Measurements from ENCODE around the gene SUZ12. TPM values are rescaled to one million over a fixed set of nuclear protein-coding genes. Genes with fewer than 3 reads are reported as not detected.
"Not testable (repeated sequence)": the region's sequence is repeated elsewhere in the genome, so short reads cannot be mapped to it uniquely, and the experiment has no call there.

SUZ12 gene
- total and polyA plus RNA-seq, 2 experiments from 2014 or later = 22.3 to 39.8 TPM

DNA sequence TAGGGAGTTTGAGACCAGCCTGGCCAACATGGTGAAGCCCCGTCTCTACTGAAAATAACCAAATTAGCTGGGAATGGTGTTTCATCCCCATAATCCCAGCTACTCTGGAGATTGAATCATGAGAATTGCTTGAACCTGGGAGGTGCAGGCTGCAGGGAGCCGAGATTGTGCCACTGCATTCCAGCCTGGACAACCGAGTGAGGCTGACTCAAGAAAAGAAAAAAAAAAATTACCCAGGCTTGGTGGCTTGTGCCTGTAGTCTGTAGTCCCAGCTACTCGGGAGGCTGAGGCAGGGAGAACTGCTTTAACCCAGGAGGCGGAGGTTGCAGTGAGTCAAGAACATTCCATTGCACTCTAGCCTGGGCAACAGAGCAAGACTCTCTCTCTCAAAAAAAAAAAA is 33.6 kb downstream of the SUZ12 start:
- H3K4me3 ChIP-seq; ATAC-seq; H3K4me3 Mint-ChIP-seq; H3F3A ChIP-seq (replicated peaks; ENCODE audit: low read depth); H2AFZ ChIP-seq; H3K27ac Mint-ChIP-seq; H3K9me2 ChIP-seq (ENCODE audit: insufficient read depth); DNase-seq (ENCODE audit: low spot score); H3K9me3 Mint-ChIP-seq; H4K20me1 ChIP-seq (replicated peaks; ENCODE audit: insufficient read depth); H3K27me3 Mint-ChIP-seq (ENCODE audit: insufficient read depth, low read depth, poor library complexity); H3K27me3 ChIP-seq (ENCODE audit: insufficient read depth); H3K4me2 ChIP-seq; H3K4me1 ChIP-seq (ENCODE audit: insufficient read depth); H3K4me1 Mint-ChIP-seq: not testable (repeated sequence)
- H3K79me2 ChIP-seq (replicated peaks; ENCODE audit: insufficient read depth) = peaks cover 15% of the 10 kb centered on the region; the same call in 1 of the 2 replicates
- peaks cover 17% of the 10 kb centered on the region; the same call in 1 of the 2 replicates for H3K36me3 ChIP-seq (ENCODE audit: insufficient read depth)
- peak overlapping the region; percentile 28; the same call in 1 of the 2 replicates for H3K27ac ChIP-seq (ENCODE audit: low read depth)
- H3K36me3 Mint-ChIP-seq (ENCODE audit: low read depth) = peaks cover 54% of the 10 kb centered on the region; the same call in 2 of the 3 replicates

DNA sequence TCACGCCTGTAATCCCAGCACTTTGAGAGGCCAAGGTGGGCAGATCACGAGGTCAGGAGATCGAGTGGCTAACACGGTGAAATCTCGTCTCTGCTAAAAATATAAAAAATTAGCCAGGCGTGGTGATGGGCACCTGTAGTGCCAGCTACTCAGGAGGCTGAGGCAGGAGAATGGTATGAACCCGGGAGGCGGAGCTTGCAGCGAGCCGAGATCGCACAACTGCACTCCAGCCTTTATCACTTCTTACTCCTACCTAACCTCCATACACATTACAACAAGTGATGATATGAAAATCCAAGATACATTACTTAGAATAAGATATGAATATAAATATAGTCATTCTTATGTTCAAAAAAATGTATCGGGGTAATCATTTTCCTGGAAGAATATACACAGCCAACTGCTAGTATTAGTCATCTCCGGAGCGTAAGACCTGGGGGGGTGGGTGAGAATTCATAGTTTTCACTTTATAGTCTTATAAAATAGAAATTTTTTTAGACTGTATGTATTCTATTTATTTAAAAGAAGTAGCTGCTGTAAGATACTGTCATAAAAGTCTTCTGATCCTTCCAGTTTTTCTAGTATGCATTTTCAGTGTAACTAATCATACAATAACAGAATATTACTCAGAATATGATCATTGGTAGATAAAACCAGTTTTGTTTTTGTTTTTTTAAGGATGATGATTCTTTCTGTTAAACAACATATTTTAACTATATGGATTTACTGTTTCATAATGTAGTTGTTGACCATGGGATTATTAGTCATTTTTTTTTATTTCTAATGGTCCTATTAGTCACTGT is 37.7 kb downstream of the SUZ12 start:
- not testable (repeated sequence) for H3K9me2 ChIP-seq (ENCODE audit: insufficient read depth); ATAC-seq; H3K4me3 Mint-ChIP-seq; H3K27ac Mint-ChIP-seq; H3K4me2 ChIP-seq; H3K9me3 Mint-ChIP-seq; H2AFZ ChIP-seq; H3K4me1 Mint-ChIP-seq; H4K20me1 ChIP-seq (replicated peaks; ENCODE audit: insufficient read depth); H3K27me3 Mint-ChIP-seq (ENCODE audit: insufficient read depth, low read depth, poor library complexity); H3K27ac ChIP-seq (ENCODE audit: low read depth); H3K4me3 ChIP-seq; H3K27me3 ChIP-seq (ENCODE audit: insufficient read depth); H3F3A ChIP-seq (replicated peaks; ENCODE audit: low read depth); H3K79me2 ChIP-seq (replicated peaks; ENCODE audit: insufficient read depth); H3K4me1 ChIP-seq (ENCODE audit: insufficient read depth); DNase-seq (ENCODE audit: low spot score)
- H3K36me3 Mint-ChIP-seq (ENCODE audit: low read depth) = peaks cover 46% of the 10 kb centered on the region
- H3K36me3 ChIP-seq (ENCODE audit: insufficient read depth) = peaks cover 26% of the 10 kb centered on the region; the same call in 1 of the 2 replicates

DNA sequence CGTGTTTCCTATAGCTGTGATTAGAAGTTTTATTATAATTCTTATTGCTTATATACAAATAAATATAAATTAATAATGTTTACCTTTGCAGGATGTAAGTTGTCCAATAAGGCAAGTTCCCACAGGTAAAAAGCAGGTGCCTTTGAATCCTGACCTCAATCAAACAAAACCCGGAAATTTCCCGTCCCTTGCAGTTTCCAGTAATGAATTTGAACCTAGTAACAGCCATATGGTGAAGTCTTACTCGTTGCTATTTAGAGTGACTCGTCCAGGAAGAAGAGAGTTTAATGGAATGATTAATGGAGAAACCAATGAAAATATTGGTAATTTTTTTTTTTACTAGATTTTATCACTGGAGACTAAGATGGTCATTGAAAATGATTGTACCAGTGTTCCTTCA is 38.6 kb downstream of the SUZ12 start:
- not testable (repeated sequence) for H3K4me1 Mint-ChIP-seq; H3K27ac ChIP-seq (ENCODE audit: low read depth); H3K4me2 ChIP-seq; H3K27ac Mint-ChIP-seq; H3K79me2 ChIP-seq (replicated peaks; ENCODE audit: insufficient read depth); H3K9me3 Mint-ChIP-seq; ATAC-seq; H3K27me3 Mint-ChIP-seq (ENCODE audit: insufficient read depth, low read depth, poor library complexity); H2AFZ ChIP-seq; H3K4me3 ChIP-seq; H3K4me3 Mint-ChIP-seq; H4K20me1 ChIP-seq (replicated peaks; ENCODE audit: insufficient read depth); H3F3A ChIP-seq (replicated peaks; ENCODE audit: low read depth); DNase-seq (ENCODE audit: low spot score); H3K4me1 ChIP-seq (ENCODE audit: insufficient read depth); H3K9me2 ChIP-seq (ENCODE audit: insufficient read depth); H3K27me3 ChIP-seq (ENCODE audit: insufficient read depth)
- peaks cover 49% of the 10 kb centered on the region for H3K36me3 Mint-ChIP-seq (ENCODE audit: low read depth)
- H3K36me3 ChIP-seq (ENCODE audit: insufficient read depth) = peaks cover 29% of the 10 kb centered on the region; the same call in 1 of the 2 replicates

DNA sequence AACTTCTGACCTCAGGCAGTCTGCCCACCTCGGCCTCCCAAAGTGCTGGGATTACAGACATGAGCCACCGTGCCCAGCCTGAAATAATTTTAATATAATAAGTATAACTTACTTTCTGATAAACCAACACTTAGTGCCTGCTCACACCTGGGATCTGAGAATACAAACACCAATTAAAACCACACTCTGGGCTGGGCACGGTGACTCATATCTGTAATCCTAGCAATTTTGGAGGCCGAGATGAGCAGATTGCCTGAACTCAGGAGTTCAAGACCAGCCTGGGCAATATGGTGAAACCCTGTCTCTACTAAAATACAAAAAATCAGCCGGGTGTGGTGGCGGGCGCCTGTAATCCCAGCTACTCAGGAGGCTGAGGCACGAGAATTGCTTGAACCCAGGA is 55.0 kb downstream of the SUZ12 start:
- H3K27ac Mint-ChIP-seq; H3K4me2 ChIP-seq; H3K27me3 Mint-ChIP-seq (ENCODE audit: insufficient read depth, low read depth, poor library complexity); H3K27ac ChIP-seq (ENCODE audit: low read depth); H3K9me3 Mint-ChIP-seq; H3K27me3 ChIP-seq (ENCODE audit: insufficient read depth); H3K4me3 Mint-ChIP-seq; H3K4me1 Mint-ChIP-seq; H2AFZ ChIP-seq; H3K4me1 ChIP-seq (ENCODE audit: insufficient read depth); DNase-seq (ENCODE audit: low spot score); H4K20me1 ChIP-seq (replicated peaks; ENCODE audit: insufficient read depth); ATAC-seq; H3K4me3 ChIP-seq; H3K9me2 ChIP-seq (ENCODE audit: insufficient read depth); H3K79me2 ChIP-seq (replicated peaks; ENCODE audit: insufficient read depth): not testable (repeated sequence)
- Histone ChIP-seq H3F3A (replicated peaks; ENCODE audit: low read depth) (peaks cover 12% of the 10 kb centered on the region), H3K36me3 (ENCODE audit: insufficient read depth) (peaks cover 85% of the 10 kb centered on the region)
- H3K36me3 Mint-ChIP-seq (ENCODE audit: low read depth) = peaks cover 86% of the 10 kb centered on the region
